Measurements from ENCODE around the gene LINC00632.

GRCh38 chrX:140687706-140688105 lies 21.9 kb upstream of the LINC00632 start:
- TF ChIP-seq, protein P1, sequence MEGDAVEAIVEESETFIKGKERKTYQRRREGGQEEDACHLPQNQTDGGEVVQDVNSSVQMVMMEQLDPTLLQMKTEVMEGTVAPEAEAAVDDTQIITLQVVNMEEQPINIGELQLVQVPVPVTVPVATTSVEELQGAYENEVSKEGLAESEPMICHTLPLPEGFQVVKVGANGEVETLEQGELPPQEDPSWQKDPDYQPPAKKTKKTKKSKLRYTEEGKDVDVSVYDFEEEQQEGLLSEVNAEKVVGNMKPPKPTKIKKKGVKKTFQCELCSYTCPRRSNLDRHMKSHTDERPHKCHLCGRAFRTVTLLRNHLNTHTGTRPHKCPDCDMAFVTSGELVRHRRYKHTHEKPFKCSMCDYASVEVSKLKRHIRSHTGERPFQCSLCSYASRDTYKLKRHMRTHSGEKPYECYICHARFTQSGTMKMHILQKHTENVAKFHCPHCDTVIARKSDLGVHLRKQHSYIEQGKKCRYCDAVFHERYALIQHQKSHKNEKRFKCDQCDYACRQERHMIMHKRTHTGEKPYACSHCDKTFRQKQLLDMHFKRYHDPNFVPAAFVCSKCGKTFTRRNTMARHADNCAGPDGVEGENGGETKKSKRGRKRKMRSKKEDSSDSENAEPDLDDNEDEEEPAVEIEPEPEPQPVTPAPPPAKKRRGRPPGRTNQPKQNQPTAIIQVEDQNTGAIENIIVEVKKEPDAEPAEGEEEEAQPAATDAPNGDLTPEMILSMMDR (conservative IDR thresholded peaks at IDR 0.05; ENCODE audit: low read depth, low read length): no peak
- no peak for TF ChIP-seq EZH2phosphoT487 (IDR thresholded peaks at IDR 0.05; ENCODE audit: borderline replicate concordance, low read length)
